Stimulated activated naive CD4-positive, alpha-beta T cell treated with Interleukin-2 at 50 U/mL for 16 hours (primary cell): Measurements from ENCODE around the gene HOXA3.

Source experiments
- DNase-seq: peaks from one replicate; lab custom pipeline; 2025; lab: John Stamatoyannopoulos, UW

The HOXA3 gene

GRCh38 chr7:27114881-27115220 lies 37.5 kb downstream of the HOXA3 start:
- no peak for DNase-seq

- no peak for DNase-seq
Measured at GRCh38 chr7:27113991-27114769, 38.2 kb downstream of the HOXA3 start.

- DNase-seq, result no peak
Measured at GRCh38 chr7:27112955-27113949, 39.1 kb downstream of the HOXA3 start.

GRCh38 chr7:27112361-27112760 lies 40.0 kb downstream of the HOXA3 start:
- DNase-seq, result no peak

GRCh38 chr7:27111751-27112277 lies 40.6 kb downstream of the HOXA3 start:
- DNase-seq, result no peak

- DNase-seq, result no peak
Measured at GRCh38 chr7:27111042-27111750, 41.2 kb downstream of the HOXA3 start.

- no peak for DNase-seq
Measured at GRCh38 chr7:27110186-27111031, 42.0 kb downstream of the HOXA3 start.

GRCh38 chr7:27109466-27110185 lies 42.8 kb downstream of the HOXA3 start:
- DNase-seq, result no peak

- no peak for DNase-seq
Measured at GRCh38 chr7:27108390-27109127, 43.8 kb downstream of the HOXA3 start.

GRCh38 chr7:27107391-27108381 lies 44.7 kb downstream of the HOXA3 start:
- no peak for DNase-seq

GRCh38 chr7:27106901-27107240 lies 45.5 kb downstream of the HOXA3 start:
- no peak for DNase-seq

- DNase-seq, result no peak
Measured at GRCh38 chr7:27106181-27106900, 46.0 kb downstream of the HOXA3 start.

GRCh38 chr7:27105301-27106031 lies 46.9 kb downstream of the HOXA3 start:
- no peak for DNase-seq

GRCh38 chr7:27104341-27105058 lies 47.9 kb downstream of the HOXA3 start:
- DNase-seq, result no peak

- DNase-seq, result no peak
Measured at GRCh38 chr7:27103489-27104226, 48.7 kb downstream of the HOXA3 start.
